ENCODE measurements around the gene SMPDL3A. TPM values are rescaled to one million over a fixed set of nuclear protein-coding genes. Genes with fewer than 3 reads are reported as not detected.
"Not testable (repeated sequence)": the region's sequence is repeated elsewhere in the genome, so short reads cannot be mapped to it uniquely, and the experiment has no call there.

SMPDL3A gene
- total RNA-seq, 4 donors from 2014 or later, result 8.6 to 14.0 (median 10.5) TPM

GRCh38 chr6:122747573-122747972 is 41.5 kb upstream of the SMPDL3A start:
- H3K4me1 ChIP-seq, result no peaks in the 10 kb centered on the region
- 85 to 90% methylated on average over 10 of the region's 10 CpGs for WGBS, 2 donors
- TF ChIP-seq EP300 (IDR thresholded peaks at IDR 0.05), result no peak
- TF ChIP-seq CTCF (IDR thresholded peaks at IDR 0.05), result no peak
- TF ChIP-seq POLR2A (IDR thresholded peaks at IDR 0.05), result no peak
- DNase-seq (ENCODE audit: low spot score in 2 of 2), result no peak
- no peaks in the 10 kb centered on the region for H3K9me3 ChIP-seq
- H3K27ac ChIP-seq, result no peak overlapping the region
- no peaks in the 10 kb centered on the region for H3K27me3 ChIP-seq
- no peak overlapping the region for H3K4me3 ChIP-seq
- no peaks in the 10 kb centered on the region for H3K36me3 ChIP-seq

GRCh38 chr6:122748945-122749344 is 40.1 kb upstream of the SMPDL3A start:
- not testable (repeated sequence) for H3K9me3 ChIP-seq; DNase-seq (ENCODE audit: low spot score in 2 of 2); H3K27ac ChIP-seq; H3K36me3 ChIP-seq; H3K4me3 ChIP-seq; H3K4me1 ChIP-seq; H3K27me3 ChIP-seq
- 36 to 69% methylated on average over 5 of the region's 5 CpGs for WGBS, 2 donors

GRCh38 chr6:122749451-122750050 is 39.5 kb upstream of the SMPDL3A start:
- WGBS, 2 donors, result 81 to 86% methylated on average over 4 of the region's 4 CpGs
- H3K9me3 ChIP-seq, result no peaks in the 10 kb centered on the region
- TF ChIP-seq POLR2A (IDR thresholded peaks at IDR 0.05), result no peak
- TF ChIP-seq CTCF (IDR thresholded peaks at IDR 0.05), result no peak
- no peak for TF ChIP-seq EP300 (IDR thresholded peaks at IDR 0.05)
- DNase-seq (ENCODE audit: low spot score in 2 of 2), result no peak
- H3K4me1 ChIP-seq, result peaks cover 0 to 8% (median 2%) of the 10 kb centered on the region in 4 donors
- H3K27ac ChIP-seq, result no peak overlapping the region
- no peaks in the 10 kb centered on the region for H3K27me3 ChIP-seq
- H3K4me3 ChIP-seq, result no peak overlapping the region
- no peaks in the 10 kb centered on the region for H3K36me3 ChIP-seq

- no peak overlapping the region for H3K4me3 ChIP-seq
- 63 to 67% methylated on average over 3 of the region's 3 CpGs for WGBS, 2 donors
- no peaks in the 10 kb centered on the region for H3K36me3 ChIP-seq
- no peak for DNase-seq (ENCODE audit: low spot score in 2 of 2)
- H3K27me3 ChIP-seq, result no peaks in the 10 kb centered on the region
- no peaks in the 10 kb centered on the region for H3K9me3 ChIP-seq
- peaks cover 0 to 8% (median 2%) of the 10 kb centered on the region in 4 donors for H3K4me1 ChIP-seq
- no peak overlapping the region for H3K27ac ChIP-seq
- TF ChIP-seq EP300 (IDR thresholded peaks at IDR 0.05), result no peak
- TF ChIP-seq CTCF (IDR thresholded peaks at IDR 0.05), result no peak
- TF ChIP-seq POLR2A (IDR thresholded peaks at IDR 0.05), result no peak
These were observed 37.7 kb upstream of the SMPDL3A start for GRCh38 chr6:122751326-122751725.

- WGBS, 2 donors, result 96 to 100% methylated on average over 1 of the region's 1 CpG
- no peaks in the 10 kb centered on the region for H3K9me3 ChIP-seq
- H3K27ac ChIP-seq, result no peak overlapping the region
- peaks cover 0 to 8% (median 2%) of the 10 kb centered on the region in 4 donors for H3K4me1 ChIP-seq
- no peak overlapping the region for H3K4me3 ChIP-seq
- H3K36me3 ChIP-seq, result no peaks in the 10 kb centered on the region
- no peaks in the 10 kb centered on the region for H3K27me3 ChIP-seq
- no peak for DNase-seq (ENCODE audit: low spot score in 2 of 2)
- TF ChIP-seq POLR2A (IDR thresholded peaks at IDR 0.05) (no peak), CTCF (IDR thresholded peaks at IDR 0.05) (no peak), EP300 (IDR thresholded peaks at IDR 0.05) (no peak)
These were observed 36.6 kb upstream of the SMPDL3A start for GRCh38 chr6:122752459-122752858.
